GM23338 (cell line): ENCODE measurements around the gene SLC49A4.

ENCODE experiments used
- CREB1 ChIP-seq: fragments of 250-450 bp; sonication (Bioruptor Pico); IDR thresholded peaks from 2 replicates; pipeline ENCODE4 v1.5.0; 2020; ENCODE audit warnings: low read depth, mild to moderate bottlenecking, moderate library complexity
- EZH2 ChIP-seq: fragments of 200-600 bp; sonication (generic); IDR thresholded peaks from one replicate; pipeline ENCODE4 v1.8.0; 2017; ENCODE audit warnings: antibody characterized with exemption, mild to moderate bottlenecking, low read depth; ENCODE audit not compliant: unreplicated experiment
- EZH2phosphoT487 ChIP-seq: fragments of 200-600 bp; sonication (generic); IDR thresholded peaks from one replicate; pipeline ENCODE4 v1.8.1; 2018; ENCODE audit warnings: antibody characterized with exemption; ENCODE audit not compliant: unreplicated experiment
- POLR2AphosphoS5 ChIP-seq: IDR thresholded peaks from 2 replicates; pipeline ENCODE4 v1.6.1; 2016; ENCODE audit warnings: antibody characterized with exemption, low read depth
- TF ChIP-seq, protein P1 (sequence below), 2 experiments: fragments of 200-600 bp in 1 of 2; sonication (generic) in 1 of 2; conservative IDR thresholded peaks; 2 replicates each; pipeline versions ENCODE4 v1.5.1 to v1.6.1; 2016 to 2017; ENCODE audit warnings: antibody characterized with exemption in 2 of 2, low read depth in 2 of 2, mild to moderate bottlenecking in 2 of 2, moderate library complexity in 1 of 2

DNA sequence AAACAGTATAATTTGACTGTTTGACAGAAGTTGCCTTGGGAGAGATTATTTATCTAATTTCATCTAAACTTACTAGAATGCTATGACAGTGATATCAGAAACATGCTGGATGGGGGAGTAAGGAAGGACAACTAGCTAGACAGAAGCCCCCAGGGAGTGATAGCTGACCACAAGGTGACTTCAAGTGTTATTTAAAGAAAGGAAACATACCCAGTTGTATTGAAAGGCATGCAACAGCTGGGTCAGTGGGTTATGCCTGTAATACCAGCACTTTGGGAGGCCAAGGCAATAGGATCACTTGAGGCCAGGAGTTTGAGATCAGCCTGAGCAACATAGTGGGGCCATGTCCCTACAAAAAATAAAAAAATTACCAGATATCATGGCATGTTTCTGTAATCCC is 69.6 kb downstream of the SLC49A4 start:
- TF ChIP-seq EZH2phosphoT487, result no peak
- TF ChIP-seq, protein P1, sequence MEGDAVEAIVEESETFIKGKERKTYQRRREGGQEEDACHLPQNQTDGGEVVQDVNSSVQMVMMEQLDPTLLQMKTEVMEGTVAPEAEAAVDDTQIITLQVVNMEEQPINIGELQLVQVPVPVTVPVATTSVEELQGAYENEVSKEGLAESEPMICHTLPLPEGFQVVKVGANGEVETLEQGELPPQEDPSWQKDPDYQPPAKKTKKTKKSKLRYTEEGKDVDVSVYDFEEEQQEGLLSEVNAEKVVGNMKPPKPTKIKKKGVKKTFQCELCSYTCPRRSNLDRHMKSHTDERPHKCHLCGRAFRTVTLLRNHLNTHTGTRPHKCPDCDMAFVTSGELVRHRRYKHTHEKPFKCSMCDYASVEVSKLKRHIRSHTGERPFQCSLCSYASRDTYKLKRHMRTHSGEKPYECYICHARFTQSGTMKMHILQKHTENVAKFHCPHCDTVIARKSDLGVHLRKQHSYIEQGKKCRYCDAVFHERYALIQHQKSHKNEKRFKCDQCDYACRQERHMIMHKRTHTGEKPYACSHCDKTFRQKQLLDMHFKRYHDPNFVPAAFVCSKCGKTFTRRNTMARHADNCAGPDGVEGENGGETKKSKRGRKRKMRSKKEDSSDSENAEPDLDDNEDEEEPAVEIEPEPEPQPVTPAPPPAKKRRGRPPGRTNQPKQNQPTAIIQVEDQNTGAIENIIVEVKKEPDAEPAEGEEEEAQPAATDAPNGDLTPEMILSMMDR (conservative IDR thresholded peaks at IDR 0.05; ENCODE audit: low read depth in 2 of 2), result no peak
- no peak for TF ChIP-seq POLR2AphosphoS5
- TF ChIP-seq EZH2, result no peak
- no peak for TF ChIP-seq CREB1 (CRISPR knock-in tag)
